BLaER1 treated with 17β-estradiol and CSF1 and Interleukin-3, amounts not matched to agents 10 nM and 100 nM (cell line): ENCODE data around the gene SPAG4.

Experiments used
- H3K27ac ChIP-seq, 11 experiments: shearing (Covaris generic); formaldehyde crosslinking; 2 replicates each; pipeline ENCODE4 v1.8.1; 2022
- H3K27me3 ChIP-seq, 11 experiments: shearing (Covaris generic); formaldehyde crosslinking; 2 replicates each; pipeline ENCODE4 v1.8.1; 2022
- H3K36me3 ChIP-seq, 11 experiments: shearing (Covaris generic); formaldehyde crosslinking; 2 replicates each; pipeline ENCODE4 v1.8.1; 2022
- H3K4me1 ChIP-seq, 10 experiments: shearing (Covaris generic); formaldehyde crosslinking; 2 replicates each; pipeline ENCODE4 v1.8.1; 2022
- H3K4me2 ChIP-seq, 11 experiments: shearing (Covaris generic); formaldehyde crosslinking; 2 replicates each; pipeline ENCODE4 v1.8.1; 2022
- H3K4me3 ChIP-seq, 10 experiments: shearing (Covaris generic); formaldehyde crosslinking; 2 replicates each; pipeline ENCODE4 v1.8.1; 2022
- H3K9ac ChIP-seq, 11 experiments: shearing (Covaris generic); formaldehyde crosslinking; 2 replicates each; pipeline ENCODE4 v1.8.1; 2022
- H3K9me3 ChIP-seq, 11 experiments: shearing (Covaris generic); formaldehyde crosslinking; replicated peaks in 1 of 11; 2 replicates each; pipeline ENCODE4 v1.8.1; 2022
- H4K20me1 ChIP-seq, 11 experiments: shearing (Covaris generic); formaldehyde crosslinking; 2 replicates each; pipeline ENCODE4 v1.8.1; 2022
- Cebpa-rat ChIP-seq, 11 experiments: shearing (Covaris generic); IDR thresholded peaks; 2 replicates each; pipeline ENCODE4 v1.8.1; 2022

The SPAG4 gene

DNA sequence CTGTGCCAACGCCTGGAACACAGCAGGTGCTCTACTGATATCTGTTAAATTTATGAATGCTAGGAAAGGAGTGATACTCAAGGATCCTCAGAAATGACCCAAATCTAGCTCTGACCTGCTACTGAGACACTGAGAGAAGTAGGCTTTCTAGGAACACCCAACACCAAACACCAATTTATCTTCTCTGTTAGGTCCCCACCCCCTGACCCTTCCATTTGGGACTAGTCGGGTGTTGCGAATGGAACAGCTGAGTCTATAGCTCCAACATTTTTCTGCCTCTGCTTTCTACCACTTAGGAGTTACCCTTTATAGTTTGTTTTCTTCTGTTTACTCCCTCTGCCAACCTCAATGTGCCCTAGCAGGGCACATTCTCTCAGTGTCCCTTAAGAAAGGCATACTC lies 25.1 kb downstream of the SPAG4 start:
- no peak for TF ChIP-seq Cebpa-rat (IDR thresholded peaks at IDR 0.05)
- Histone ChIP-seq H3K4me1 (peaks cover 0 to 8% (median 0%) of the 10 kb centered on the region in 10 experiments; a peak in 5 of 20 replicates), H3K27ac (no peak overlapping the region), H3K36me3 (peaks cover 0 to 31% (median 15%) of the 10 kb centered on the region in 11 experiments; a peak in 14 of 22 replicates), H3K27me3 (no peaks in the 10 kb centered on the region), H3K4me2 (no peak overlapping the region), H3K9ac (no peak overlapping the region), H3K9me3 (no peaks in the 10 kb centered on the region), H4K20me1 (peaks cover 43 to 100% (median 97%) of the 10 kb centered on the region in 11 experiments; a peak in 20 of 22 replicates), H3K4me3 (no peak overlapping the region)

GRCh38 chr20:35641743-35642142 lies 26.1 kb downstream of the SPAG4 start:
- H3K4me1 ChIP-seq = peaks cover 0 to 8% (median 0%) of the 10 kb centered on the region in 10 experiments; a peak in 5 of 20 replicates
- no peak overlapping the region for H3K4me3 ChIP-seq
- H3K27me3 ChIP-seq = no peaks in the 10 kb centered on the region
- H3K36me3 ChIP-seq = peaks cover 0 to 34% (median 17%) of the 10 kb centered on the region in 11 experiments; a peak in 14 of 22 replicates
- H3K4me2 ChIP-seq = no peak overlapping the region; a peak in 1 of 22 replicates
- TF ChIP-seq Cebpa-rat (IDR thresholded peaks at IDR 0.05) = no peak
- no peak overlapping the region for H3K27ac ChIP-seq
- peaks cover 53 to 100% (median 97%) of the 10 kb centered on the region in 11 experiments; a peak in 20 of 22 replicates for H4K20me1 ChIP-seq
- H3K9me3 ChIP-seq = no peaks in the 10 kb centered on the region
- no peak overlapping the region for H3K9ac ChIP-seq

DNA sequence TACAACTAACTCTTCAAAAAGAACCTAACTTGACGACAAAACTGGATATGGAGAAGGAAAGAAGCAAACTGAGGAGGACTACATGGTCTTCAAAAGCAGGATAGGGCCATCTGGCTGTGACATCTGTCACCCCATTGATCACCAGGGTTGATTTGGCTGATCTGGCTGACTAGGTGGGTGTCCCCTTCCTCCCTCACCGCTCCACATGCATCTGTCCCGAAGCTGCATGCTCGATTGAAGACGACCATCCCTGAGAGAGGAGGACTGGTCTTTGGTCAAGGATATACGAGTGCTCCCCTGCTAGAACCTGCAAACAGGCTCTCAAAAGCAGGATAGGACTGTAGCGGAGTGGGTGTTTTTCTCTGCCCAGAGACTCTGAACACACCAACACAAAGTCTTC lies 27.4 kb downstream of the SPAG4 start:
- Histone ChIP-seq H4K20me1 (peaks cover 53 to 100% (median 97%) of the 10 kb centered on the region in 11 experiments; a peak in 21 of 22 replicates), H3K36me3 (peaks cover 0 to 44% (median 25%) of the 10 kb centered on the region in 11 experiments; a peak in 17 of 22 replicates), H3K9me3 (no peaks in the 10 kb centered on the region), H3K27ac (no peak overlapping the region), H3K27me3 (no peaks in the 10 kb centered on the region), H3K9ac (no peak overlapping the region), H3K4me1 (peaks cover 0 to 8% (median 0%) of the 10 kb centered on the region in 10 experiments; a peak in 5 of 20 replicates), H3K4me2 (no peak overlapping the region), H3K4me3 (no peak overlapping the region)
- TF ChIP-seq Cebpa-rat (IDR thresholded peaks at IDR 0.05) = no peak

DNA sequence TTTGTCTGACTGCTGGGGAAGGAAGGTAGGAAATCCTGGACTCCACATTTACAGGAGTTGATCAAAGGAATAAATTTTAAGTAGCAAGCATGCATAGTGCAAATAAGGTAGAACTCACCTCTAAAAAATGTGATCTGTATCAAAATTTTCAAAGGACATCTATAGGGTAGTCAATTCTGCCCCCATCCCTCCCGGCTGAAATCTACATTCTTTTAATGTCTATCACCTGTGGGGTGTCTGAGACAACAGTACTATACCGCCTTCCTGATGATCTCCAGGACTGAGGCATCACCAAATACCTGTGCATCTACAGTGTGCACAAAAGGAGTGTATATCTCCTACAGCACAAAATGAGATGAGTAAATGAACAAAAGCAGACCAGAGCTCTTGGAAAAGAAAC lies 29.2 kb downstream of the SPAG4 start:
- Histone ChIP-seq H3K9me3 (no peaks in the 10 kb centered on the region), H3K27ac (no peak overlapping the region), H3K36me3 (peaks cover 6 to 55% (median 33%) of the 10 kb centered on the region in 11 experiments; a peak in 18 of 22 replicates), H3K4me3 (no peak overlapping the region), H3K4me1 (peaks cover 0 to 8% (median 0%) of the 10 kb centered on the region in 10 experiments; a peak in 5 of 20 replicates), H3K4me2 (no peak overlapping the region), H4K20me1 (peaks cover 71 to 100% (median 97%) of the 10 kb centered on the region in 11 experiments; a peak in 21 of 22 replicates), H3K9ac (no peak overlapping the region), H3K27me3 (no peaks in the 10 kb centered on the region)
- no peak for TF ChIP-seq Cebpa-rat (IDR thresholded peaks at IDR 0.05)

- H3K4me2 ChIP-seq = no peak overlapping the region
- H3K36me3 ChIP-seq = peaks cover 37 to 77% (median 64%) of the 10 kb centered on the region in 11 experiments
- H3K9ac ChIP-seq = no peak overlapping the region
- H3K4me3 ChIP-seq = no peak overlapping the region
- H3K4me1 ChIP-seq = no peaks in the 10 kb centered on the region
- no peaks in the 10 kb centered on the region for H3K27me3 ChIP-seq
- H3K9me3 ChIP-seq = no peaks in the 10 kb centered on the region
- no peak for TF ChIP-seq Cebpa-rat (IDR thresholded peaks at IDR 0.05)
- no peak overlapping the region for H3K27ac ChIP-seq
- peaks cover 80 to 100% (median 100%) of the 10 kb centered on the region in 11 experiments for H4K20me1 ChIP-seq
Measured at GRCh38 chr20:35648836-35649235, 33.2 kb downstream of the SPAG4 start.

- peaks cover 53 to 86% (median 79%) of the 10 kb centered on the region in 11 experiments for H3K36me3 ChIP-seq
Measured at GRCh38 chr20:35650632-35651031, 35.0 kb downstream of the SPAG4 start.

GRCh38 chr20:35651958-35652357 lies 36.3 kb downstream of the SPAG4 start:
- H3K27ac ChIP-seq = no peak overlapping the region
- peaks cover 80 to 100% (median 100%) of the 10 kb centered on the region in 11 experiments for H4K20me1 ChIP-seq
- H3K9ac ChIP-seq = no peak overlapping the region
- H3K4me3 ChIP-seq = no peak overlapping the region
- H3K27me3 ChIP-seq = no peaks in the 10 kb centered on the region
- no peak for TF ChIP-seq Cebpa-rat (IDR thresholded peaks at IDR 0.05)
- H3K4me2 ChIP-seq = no peak overlapping the region
- H3K36me3 ChIP-seq = peaks cover 60 to 97% (median 83%) of the 10 kb centered on the region in 11 experiments
- H3K9me3 ChIP-seq = no peaks in the 10 kb centered on the region
- H3K4me1 ChIP-seq = peaks cover 0 to 1% (median 0%) of the 10 kb centered on the region in 10 experiments; a peak in 1 of 20 replicates

More at GRCh38 chr20:35650632-35651031, 35.0 kb downstream of the SPAG4 start:
- Histone ChIP-seq H3K9ac (no peak overlapping the region), H3K4me2 (no peak overlapping the region), H3K27ac (no peak overlapping the region), H4K20me1 (peaks cover 80 to 100% (median 100%) of the 10 kb centered on the region in 11 experiments), H3K4me1 (no peaks in the 10 kb centered on the region), H3K27me3 (no peaks in the 10 kb centered on the region), H3K9me3 (no peaks in the 10 kb centered on the region), H3K4me3 (no peak overlapping the region)
- TF ChIP-seq Cebpa-rat (IDR thresholded peaks at IDR 0.05) = no peak

DNA sequence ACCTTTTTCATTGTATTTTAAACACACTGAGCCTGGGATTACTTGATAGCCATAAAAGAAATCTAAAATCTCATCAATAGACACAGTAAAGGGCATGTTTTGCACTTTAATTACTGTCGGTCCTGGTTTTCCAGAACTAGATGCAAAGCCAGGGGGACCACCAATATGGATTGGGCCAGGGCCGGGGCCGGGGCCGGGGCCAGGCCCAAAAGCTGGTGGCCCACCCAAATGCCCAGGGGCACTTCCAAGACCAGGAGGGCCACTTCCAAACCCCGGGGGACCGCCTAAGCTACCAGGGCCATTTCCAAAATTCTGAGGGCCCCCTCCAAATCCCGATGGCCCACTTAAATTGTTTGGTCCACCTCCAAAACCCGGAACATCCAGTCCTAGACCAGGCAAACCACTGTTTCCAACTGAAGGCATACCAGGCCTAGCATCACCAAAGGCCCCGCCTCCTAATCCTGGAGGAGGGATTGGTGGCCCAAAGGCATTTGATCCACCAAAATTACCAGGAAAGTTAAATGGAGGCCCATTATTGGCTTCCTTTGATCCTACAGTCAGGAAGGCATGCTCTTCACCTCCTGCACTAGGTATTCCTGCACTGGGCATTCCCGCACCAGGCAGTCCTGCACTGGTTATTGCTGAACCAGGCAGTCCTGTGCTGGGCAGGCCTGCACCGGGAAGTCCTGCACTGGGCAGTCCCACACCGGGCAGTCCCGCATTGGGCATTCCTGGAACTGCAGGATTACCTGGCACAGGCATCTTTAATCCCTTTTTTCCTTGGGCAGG lies 37.2 kb downstream of the SPAG4 start:
- H3K4me3 ChIP-seq = no peak overlapping the region
- H4K20me1 ChIP-seq = peaks cover 80 to 100% (median 100%) of the 10 kb centered on the region in 11 experiments
- no peaks in the 10 kb centered on the region for H3K9me3 ChIP-seq
- no peak for TF ChIP-seq Cebpa-rat (IDR thresholded peaks at IDR 0.05)
- no peaks in the 10 kb centered on the region for H3K27me3 ChIP-seq
- no peak overlapping the region for H3K27ac ChIP-seq
- H3K4me1 ChIP-seq = peaks cover 0 to 10% (median 2%) of the 10 kb centered on the region in 10 experiments; a peak in 5 of 20 replicates
- no peak overlapping the region for H3K4me2 ChIP-seq
- peaks cover 68 to 98% (median 88%) of the 10 kb centered on the region in 11 experiments for H3K36me3 ChIP-seq
- H3K9ac ChIP-seq = no peak overlapping the region

DNA sequence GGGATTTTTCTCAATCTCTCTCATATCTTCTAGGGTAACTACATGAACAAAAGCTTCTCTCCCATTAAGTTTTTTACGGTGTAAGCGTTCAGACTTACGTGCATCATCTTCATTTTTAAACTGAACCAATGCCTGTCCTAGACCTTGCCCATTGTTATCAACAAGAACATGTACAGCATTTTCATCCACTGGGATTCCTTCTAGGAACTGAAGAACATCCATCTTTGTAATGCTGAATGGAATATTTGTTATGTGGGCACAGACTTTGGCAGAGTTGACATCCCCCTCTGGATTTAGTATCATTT lies 37.8 kb downstream of the SPAG4 start:
- peaks cover 68 to 98% (median 88%) of the 10 kb centered on the region in 11 experiments for H3K36me3 ChIP-seq
- H3K9ac ChIP-seq = no peak overlapping the region
- H4K20me1 ChIP-seq = peaks cover 83 to 100% (median 100%) of the 10 kb centered on the region in 11 experiments
- H3K4me3 ChIP-seq = no peak overlapping the region
- no peaks in the 10 kb centered on the region for H3K27me3 ChIP-seq
- peaks cover 0 to 14% (median 3%) of the 10 kb centered on the region in 10 experiments; a peak in 5 of 20 replicates for H3K4me1 ChIP-seq
- no peak overlapping the region for H3K27ac ChIP-seq
- no peak overlapping the region for H3K4me2 ChIP-seq
- no peak for TF ChIP-seq Cebpa-rat (IDR thresholded peaks at IDR 0.05)
- H3K9me3 ChIP-seq = no peaks in the 10 kb centered on the region
